HepG2 (cell line): ENCODE data around the gene C19orf85. TPM values are rescaled to one million over a fixed set of nuclear protein-coding genes. Genes with fewer than 3 reads are reported as not detected.

Experiments
- ATAC-seq: fragments of 200-7000 bp; cut with Tn5 transposase; 3 replicates; pipeline ENCODE4 v1.9.1; 2020; ENCODE audit warnings: mild to moderate bottlenecking, moderate library complexity
- BruUV-seq: library from RNA; stranded (reverse); fragments of 400-500 nt; replicated peaks from 2 replicates; lab custom pipeline; 2021; lab: Mats Ljungman, UMichigan
- CTCF ChIA-PET: fragments of 300-600 bp; formaldehyde crosslinking; extraction: SDS; loops from one replicate; lab custom pipeline; 2021; ENCODE audit warnings: low total read pairs, inconsistent platforms, low intra/inter-chr PET ratio; lab: Yijun Ruan, JAX
- POLR2A ChIA-PET: fragments of 350-600 bp; sonication (Branson Sonifier 250); formaldehyde crosslinking; loops from one replicate; lab custom pipeline; 2020; ENCODE audit warnings: antibody characterized with exemption, inconsistent platforms; lab: Yijun Ruan, JAX
- DNase-seq: peaks from one replicate; pipeline ENCODE4 v3.0.0-alpha.2; 2015; ENCODE audit warnings: low spot score
- FAIRE-seq: peaks from 3 replicates; lab custom pipeline; 2011; peaks lifted over from hg19 to GRCh38; lab: Jason Lieb, UNC
- H2AFZ ChIP-seq: one replicate; pipeline ENCODE4 v1.6.1; 2011; ENCODE audit warnings: low read length, inconsistent platforms
- H3K27ac ChIP-seq: fragments of 300-600 bp; 3 replicates; pipeline ENCODE4 v1.8.0; 2011; ENCODE audit warnings: mixed run types, mild to moderate bottlenecking, mixed read lengths, low read length, inconsistent platforms; ENCODE audit not compliant: insufficient read depth; ENCODE audit errors: extremely low read length
- H3K27me3 ChIP-seq, 2 experiments: fragments of 200-600 bp in 1 of 2; 2 replicates in 1 of 2; 3 replicates in 1 of 2; pipeline versions ENCODE4 v1.6.0 to v1.8.0; 2011; ENCODE audit warnings: low read length in 2 of 2, mild to moderate bottlenecking in 2 of 2, moderate library complexity in 2 of 2, inconsistent platforms in 1 of 2; ENCODE audit not compliant: insufficient read depth in 2 of 2, control insufficient read depth in 1 of 2
- H3K36me3 ChIP-seq, 2 experiments: fragments of 200-600 bp in 1 of 2; replicated peaks in 1 of 2; 2 replicates in 1 of 2; 3 replicates in 1 of 2; pipeline versions ENCODE4 v1.5.1 to v1.8.0; 2011; ENCODE audit warnings: low read length in 2 of 2, inconsistent platforms in 1 of 2; ENCODE audit not compliant: insufficient read depth in 2 of 2, control insufficient read depth in 1 of 2
- H3K4me1 ChIP-seq: 2 replicates; pipeline ENCODE4 v1.5.1; 2012; ENCODE audit warnings: low read length, inconsistent platforms; ENCODE audit not compliant: insufficient read depth
- H3K4me2 ChIP-seq: 2 replicates; pipeline ENCODE4 v1.6.0; 2011; ENCODE audit warnings: low read depth, low read length, inconsistent platforms
- H3K4me3 ChIP-seq, 3 experiments: fragments of 200-600 bp in 1 of 3; sonication (generic), shearing (Covaris generic) in 1 of 3; replicated peaks in 1 of 3; 2 replicates each; pipeline ENCODE4 v1.5.1; 2011 to 2016; ENCODE audit warnings: low read length in 3 of 3, inconsistent platforms in 2 of 3, low read depth in 2 of 3, mild to moderate bottlenecking in 2 of 3, control low read depth in 1 of 3, mixed read lengths in 1 of 3; ENCODE audit not compliant: insufficient read depth in 1 of 3
- H3K79me2 ChIP-seq: one replicate; pipeline ENCODE4 v1.6.1; 2011; ENCODE audit warnings: low read length, inconsistent platforms; ENCODE audit not compliant: insufficient read depth
- H3K9ac ChIP-seq: 2 replicates; pipeline ENCODE4 v1.6.0; 2011; ENCODE audit warnings: mild to moderate bottlenecking, low read depth, low read length, inconsistent platforms; ENCODE audit not compliant: insufficient read depth
- H3K9me3 ChIP-seq: 2 replicates; pipeline ENCODE4 v1.5.1; 2012; ENCODE audit warnings: mild to moderate bottlenecking, low read length
- H4K20me1 ChIP-seq: 2 replicates; pipeline ENCODE4 v1.6.0; 2011; ENCODE audit warnings: inconsistent platforms, mild to moderate bottlenecking, low read length, moderate library complexity; ENCODE audit not compliant: insufficient read depth
- ATF6 ChIP-seq: sonication (generic); formaldehyde crosslinking; conservative IDR thresholded peaks from 2 replicates; pipeline ENCODE4 v1.4.0; 2020; ENCODE audit warnings: missing genetic modification reagents
- ELF1 ChIP-seq: sonication (generic); formaldehyde crosslinking; IDR thresholded peaks from 2 replicates; pipeline ENCODE4 v1.4.0; 2020; ENCODE audit warnings: missing genetic modification reagents
- ELK4 ChIP-seq: sonication (generic); formaldehyde crosslinking; IDR thresholded peaks from 2 replicates; pipeline ENCODE4 v1.9.0; 2021; ENCODE audit warnings: missing genetic modification reagents, borderline replicate concordance
- EZH2 ChIP-seq: conservative IDR thresholded peaks from 2 replicates; pipeline ENCODE4 v1.6.1; 2012; ENCODE audit warnings: mild to moderate bottlenecking, low read depth, low read length, moderate library complexity
- GRHL1 ChIP-seq: sonication (generic); formaldehyde crosslinking; conservative IDR thresholded peaks from 2 replicates; pipeline ENCODE4 v1.8.0; 2022; ENCODE audit warnings: missing genetic modification reagents
- POLR2G ChIP-seq: fragments of 200-400 bp; formaldehyde crosslinking; IDR thresholded peaks from 2 replicates; pipeline ENCODE4 v1.6.1; 2018; ENCODE audit warnings: mild to moderate bottlenecking, low read depth, low read length, moderate library complexity
- SCMH1 ChIP-seq: sonication (generic); formaldehyde crosslinking; IDR thresholded peaks from 2 replicates; pipeline ENCODE4 v1.9.0; 2021; ENCODE audit warnings: missing genetic modification reagents, mild to moderate bottlenecking, borderline replicate concordance
- SNAI1 ChIP-seq: sonication (generic); formaldehyde crosslinking; IDR thresholded peaks from 2 replicates; pipeline ENCODE4 v1.5.0; 2020; ENCODE audit warnings: mild to moderate bottlenecking, missing genetic modification reagents, borderline replicate concordance
- UBTF ChIP-seq: sonication (generic); formaldehyde crosslinking; IDR thresholded peaks from 2 replicates; pipeline ENCODE4 v1.4.0; 2020; ENCODE audit warnings: mild to moderate bottlenecking, missing genetic modification reagents
- ZBTB33 ChIP-seq: sonication (generic); formaldehyde crosslinking; IDR thresholded peaks from 2 replicates; pipeline ENCODE4 v1.4.0; 2020; ENCODE audit warnings: missing genetic modification reagents
- ZSCAN9 ChIP-seq: IDR thresholded peaks from 2 replicates; pipeline ENCODE4 v1.6.1; 2016; ENCODE audit warnings: borderline replicate concordance
- whole genome bisulfite sequencing: methylation state at CpG from one replicate; pipeline ENCODE4 v1.1.6; 2017; ENCODE audit warnings: low lambda C conversion rate; 5-methylcytosine and 5-hydroxymethylcytosine counted together
- in situ Hi-C: cut with HindIII; loops from 2 replicates; pipeline ENCODE4 v1.10.0; 2017; ENCODE audit warnings: low pct_unique_long_range_greater_than_20kb; ENCODE audit not compliant: extremely low pct_ligation_motif_present
- intact Hi-C: fragments of 100-400 bp; cut with micrococcal nuclease; formaldehyde crosslinking; loops from one replicate; pipeline ENCODE4 v1.10.0; 2022; ENCODE audit not compliant: unreplicated experiment
- polyA plus RNA-seq, 8 experiments: library from polyadenylated mRNA; depleted of rRNA in 3 of 8; stranded (reverse) in 7 of 8; unstranded in 1 of 8; fragments of >200 nt; fragmentation: Illumina TruSeq in 4 of 8; extraction: Trizol in 4 of 8; gene quantifications; 2 replicates each; pipeline versions ENCODE4 v1.2.1 to v1.2.3, GENCODE V29; 2011 to 2016; ENCODE audit warnings: low read depth in 4 of 8, missing spikeins in 1 of 8, mixed read lengths in 1 of 8; ENCODE audit not compliant: insufficient read depth in 1 of 8
- total RNA-seq, 5 experiments: library from RNA; depleted of rRNA; stranded (reverse); fragments of >200 nt; fragmentation: Illumina TruSeq; extraction: Trizol; gene quantifications; 2 replicates each; pipeline ENCODE4 v1.2.3, GENCODE V29; 2016; ENCODE audit warnings: low read depth in 1 of 5

C19orf85 gene
- total and polyA plus RNA-seq, 2 of the 13 experiments (the other 11 are each of a cell fraction or from before 2014, with no cell fraction given), result not detected

- intact Hi-C loops, result no loop called here
Observed at GRCh38 chr19:55451163-55451964, 13.2 kb downstream of the C19orf85 start.

More at GRCh38 chr19:55451163-55451964, 13.2 kb downstream of the C19orf85 start:
- Histone ChIP-seq H3K4me2 (peak overlapping the region; percentile 36; the same call in 1 of the 2 replicates), H3K9me3 (no peaks in the 10 kb centered on the region), H4K20me1 (peaks cover 10% of the 10 kb centered on the region; the same call in 1 of the 2 replicates), H3K79me2 (no peaks in the 10 kb centered on the region), H3K36me3 (peaks cover 0 to 6% of the 10 kb centered on the region in 2 experiments; a peak in 2 of 5 replicates), H2AFZ (no peak overlapping the region), H3K27ac (no peak overlapping the region), H3K4me1 (peaks cover 14% of the 10 kb centered on the region), H3K27me3 (peaks cover 0 to 25% of the 10 kb centered on the region in 2 experiments; a peak in 4 of 5 replicates), H3K9ac (no peak overlapping the region), H3K4me3 (peak overlapping the region; percentile 4 to 31 (median 23); a peak in 2 of 6 replicates)
- peak; percentile 29 for ATAC-seq
- FAIRE-seq, result no peak
- POLR2A ChIA-PET, result interaction anchor here (0.7 to 3.3 kb wide), 2 partner anchors 44 kb away, joined by 4 to 11 read pairs; partner anchors contain the start of gene UBE2S
- WGBS, result 15% methylated on average over 31 of the region's 80 CpGs
- no peak for DNase-seq
- in situ Hi-C loops, result no loop called here
- TF ChIP-seq SNAI1, result no peak
- TF ChIP-seq ZBTB33 (CRISPR knock-in tag), result no peak
- TF ChIP-seq ELK4, result no peak
- TF ChIP-seq ELF1, result no peak
- no peak for TF ChIP-seq SCMH1 (CRISPR knock-in tag)
- TF ChIP-seq ZSCAN9, result no peak
- TF ChIP-seq EZH2, result peak; percentile 88
- TF ChIP-seq ATF6 (CRISPR knock-in tag), result no peak
- TF ChIP-seq POLR2G, result 0 out of 2 replicates have a peak, but pooled peaks have one; percentile 6
- TF ChIP-seq GRHL1, result no peak
- no peak for TF ChIP-seq UBTF (CRISPR knock-in tag)
- no TSS peak for BruUV-seq
- CTCF ChIA-PET, result no interaction called here
